OCI-LY1 (cell line): ENCODE data around the gene CLCN7.

ENCODE experiments used
- H2AFZ ChIP-seq: fragments of 200-600 bp; sonication (generic), shearing (Covaris generic); 2 replicates; pipeline ENCODE4 v1.6.0; 2014; ENCODE audit warnings: antibody characterized with exemption, mild to moderate bottlenecking, low read length
- H3F3A ChIP-seq: fragments of 200-600 bp; sonication (generic), shearing (Covaris generic); 2 replicates; pipeline ENCODE4 v1.6.0; 2014; ENCODE audit warnings: mild to moderate bottlenecking, antibody characterized with exemption, low read length, moderate library complexity; ENCODE audit not compliant: insufficient read depth
- H3K27ac ChIP-seq: fragments of 200-600 bp; sonication (generic); 2 replicates; pipeline ENCODE4 v1.5.1; 2014; ENCODE audit warnings: low read length, mixed run types, mild to moderate bottlenecking, low read depth; ENCODE audit not compliant: poor library complexity, severe bottlenecking
- H3K27me3 ChIP-seq: fragments of 200-600 bp; sonication (generic); 2 replicates; pipeline ENCODE4 v1.6.0; 2014; ENCODE audit warnings: antibody characterized with exemption, mild to moderate bottlenecking, low read length, moderate library complexity; ENCODE audit not compliant: insufficient read depth
- H3K36me3 ChIP-seq: fragments of 200-600 bp; sonication (generic); 2 replicates; pipeline ENCODE4 v1.6.1; 2014; ENCODE audit warnings: mild to moderate bottlenecking, antibody characterized with exemption, low read length, moderate library complexity, mixed read lengths; ENCODE audit not compliant: insufficient read depth
- H3K4me1 ChIP-seq: fragments of 200-600 bp; sonication (generic); 2 replicates; pipeline ENCODE4 v1.5.1; 2014; ENCODE audit warnings: mild to moderate bottlenecking, low read length, moderate library complexity; ENCODE audit not compliant: insufficient read depth, severe bottlenecking
- H3K4me2 ChIP-seq: fragments of 200-600 bp; sonication (generic), shearing (Covaris generic); 2 replicates; pipeline ENCODE4 v1.6.1; 2014; ENCODE audit warnings: low read length
- H3K4me3 ChIP-seq: fragments of 200-600 bp; sonication (generic); 2 replicates; pipeline ENCODE4 v1.5.1; 2014; ENCODE audit warnings: low read length, low read depth, mild to moderate bottlenecking, mixed read lengths; ENCODE audit not compliant: poor library complexity, severe bottlenecking
- H3K79me2 ChIP-seq: fragments of 200-600 bp; shearing (Covaris generic); 2 replicates; pipeline ENCODE4 v1.6.1; 2016; ENCODE audit warnings: mixed run types, low read length, mixed read lengths; ENCODE audit not compliant: insufficient read depth
- H3K9ac ChIP-seq: fragments of 200-600 bp; sonication (generic), shearing (Covaris generic); 2 replicates; pipeline ENCODE4 v1.6.1; 2014; ENCODE audit warnings: mild to moderate bottlenecking, low read length, mixed read lengths
- H3K9me2 ChIP-seq: fragments of 200-600 bp; sonication (generic), shearing (Covaris generic); 2 replicates; pipeline ENCODE4 v1.6.1; 2014; ENCODE audit warnings: low read depth, mild to moderate bottlenecking, low read length, mixed read lengths
- H3K9me3 ChIP-seq: fragments of 200-600 bp; shearing (Covaris generic); 2 replicates; pipeline ENCODE4 v1.6.1; 2014; ENCODE audit warnings: low read length, mixed read lengths
- H4K20me1 ChIP-seq: fragments of 200-600 bp; sonication (generic), shearing (Covaris generic); 2 replicates; pipeline ENCODE4 v1.6.0; 2016; ENCODE audit warnings: mild to moderate bottlenecking, low read length; ENCODE audit not compliant: insufficient read depth
- CTCF ChIP-seq: fragments of 200-600 bp; sonication (generic), shearing (Covaris generic); IDR thresholded peaks from 2 replicates; pipeline ENCODE4 v1.5.1; 2017; ENCODE audit warnings: mild to moderate bottlenecking, antibody characterized with exemption, low read length, moderate library complexity, mixed read lengths
- EZH2 ChIP-seq: fragments of 200-600 bp; sonication (generic), shearing (Covaris generic); IDR thresholded peaks from 2 replicates; pipeline ENCODE4 v1.8.0; 2017; ENCODE audit warnings: borderline replicate concordance, mixed run types, mild to moderate bottlenecking, antibody characterized with exemption, low read length, moderate library complexity, mixed read lengths

Gene CLCN7

GRCh38 chr16:1426734-1427471 is 47.9 kb downstream of the CLCN7 start:
- Histone ChIP-seq H3F3A (no peaks in the 10 kb centered on the region), H3K9me2 (no peaks in the 10 kb centered on the region), H3K4me3 (no peak overlapping the region), H4K20me1 (no peaks in the 10 kb centered on the region), H3K4me1 (no peaks in the 10 kb centered on the region), H3K9ac (no peak overlapping the region), H3K27me3 (peaks cover 17% of the 10 kb centered on the region), H3K79me2 (no peaks in the 10 kb centered on the region), H2AFZ (no peak overlapping the region), H3K4me2 (no peak overlapping the region), H3K9me3 (no peaks in the 10 kb centered on the region), H3K36me3 (no peaks in the 10 kb centered on the region; the same call in 1 of the 2 replicates), H3K27ac (no peak overlapping the region)
- TF ChIP-seq EZH2 (no peak), CTCF (no peak)

GRCh38 chr16:1425616-1426370 is 49.0 kb downstream of the CLCN7 start:
- H3K36me3 ChIP-seq: no peaks in the 10 kb centered on the region; the same call in 1 of the 2 replicates
- no peaks in the 10 kb centered on the region for H3K9me3 ChIP-seq
- H3K27me3 ChIP-seq: peaks cover 17% of the 10 kb centered on the region
- no peak overlapping the region for H3K27ac ChIP-seq
- H3K79me2 ChIP-seq: no peaks in the 10 kb centered on the region
- TF ChIP-seq EZH2 (no peak), CTCF (no peak)
- no peaks in the 10 kb centered on the region for H4K20me1 ChIP-seq
- H3K4me3 ChIP-seq: no peak overlapping the region
- H3K9me2 ChIP-seq: no peaks in the 10 kb centered on the region
- no peaks in the 10 kb centered on the region for H3F3A ChIP-seq
- peaks cover 5% of the 10 kb centered on the region for H3K4me1 ChIP-seq
- H3K9ac ChIP-seq: no peak overlapping the region
- no peak overlapping the region for H2AFZ ChIP-seq
- no peak overlapping the region for H3K4me2 ChIP-seq

- peaks cover 16% of the 10 kb centered on the region for H3K4me1 ChIP-seq
- no peak overlapping the region for H3K27ac ChIP-seq
- no peak overlapping the region for H2AFZ ChIP-seq
- no peak overlapping the region for H3K4me3 ChIP-seq
- H3K4me2 ChIP-seq: no peak overlapping the region
- H3K27me3 ChIP-seq: peaks cover 17% of the 10 kb centered on the region
- H4K20me1 ChIP-seq: no peaks in the 10 kb centered on the region
- H3K9me2 ChIP-seq: no peaks in the 10 kb centered on the region
- peaks cover 11% of the 10 kb centered on the region for H3K79me2 ChIP-seq
- no peaks in the 10 kb centered on the region for H3F3A ChIP-seq
- no peaks in the 10 kb centered on the region for H3K9me3 ChIP-seq
- H3K36me3 ChIP-seq: no peaks in the 10 kb centered on the region; the same call in 1 of the 2 replicates
- TF ChIP-seq EZH2 (no peak), CTCF (no peak)
- H3K9ac ChIP-seq: no peak overlapping the region
Measured at GRCh38 chr16:1424028-1424427, 50.8 kb downstream of the CLCN7 start.
